SK-N-MC (cell line): ENCODE measurements around the gene MCM9.

Source experiments
- DNase-seq: peaks from one replicate; pipeline ENCODE4 v3.0.0-alpha.2; 2011; ENCODE audit warnings: low read depth, low spot score
- H3K27ac ChIP-seq: fragments of 200-600 bp; sonication (generic); 2 replicates; pipeline ENCODE4 v1.5.1; 2016; ENCODE audit warnings: mixed run types
- H3K36me3 ChIP-seq: fragments of 200-600 bp; sonication (generic); 2 replicates; pipeline ENCODE4 v1.6.1; 2017; ENCODE audit warnings: antibody characterized with exemption, low read length, mixed read lengths; ENCODE audit not compliant: insufficient read depth
- H3K4me3 ChIP-seq: fragments of 200-600 bp; sonication (generic); 2 replicates; pipeline ENCODE4 v1.5.1; 2016
- H3K9ac ChIP-seq: fragments of 200-600 bp; sonication (generic); 2 replicates; pipeline ENCODE4 v1.8.0; 2017; ENCODE audit warnings: mixed run types, mixed read lengths; ENCODE audit not compliant: insufficient read length
- H3K9me3 ChIP-seq: fragments of 200-600 bp; sonication (generic); 2 replicates; pipeline ENCODE4 v1.6.1; 2017; ENCODE audit warnings: low read depth, mild to moderate bottlenecking, antibody characterized with exemption, low read length, moderate library complexity, mixed read lengths
- EZH2 ChIP-seq: fragments of 200-600 bp; sonication (generic); IDR thresholded peaks from one replicate; pipeline ENCODE4 v1.6.1; 2017; ENCODE audit warnings: antibody characterized with exemption
- FOXP2 ChIP-seq: optimal IDR thresholded peaks from 2 replicates; pipeline ENCODE3; 2011; ENCODE audit warnings: mild to moderate bottlenecking, moderate library complexity; ENCODE audit not compliant: insufficient read depth; ENCODE audit errors: extremely low read length, control extremely low read depth
- POLR2AphosphoS5 ChIP-seq: IDR thresholded peaks from 2 replicates; pipeline ENCODE4 v1.6.1; 2012; ENCODE audit warnings: mild to moderate bottlenecking, low read depth, low read length, borderline replicate concordance

MCM9 gene

GRCh38 chr6:118918329-118918725 lies 16.6 kb downstream of the MCM9 start:
- Histone ChIP-seq H3K27ac (no peak overlapping the region), H3K9ac (no peak overlapping the region), H3K36me3 (peaks cover 85% of the 10 kb centered on the region), H3K9me3 (no peaks in the 10 kb centered on the region), H3K4me3 (no peak overlapping the region)
- DNase-seq: no peak
- no peak for TF ChIP-seq FOXP2
- no peak for TF ChIP-seq EZH2
- TF ChIP-seq POLR2AphosphoS5: no peak

GRCh38 chr6:118917546-118918328 lies 17.2 kb downstream of the MCM9 start:
- TF ChIP-seq EZH2: no peak
- no peak for TF ChIP-seq POLR2AphosphoS5
- TF ChIP-seq FOXP2: no peak
- Histone ChIP-seq H3K4me3 (no peak overlapping the region), H3K36me3 (peaks cover 85% of the 10 kb centered on the region), H3K9me3 (no peaks in the 10 kb centered on the region), H3K27ac (no peak overlapping the region), H3K9ac (no peak overlapping the region)
- DNase-seq: no peak

GRCh38 chr6:118914598-118914997 lies 20.4 kb downstream of the MCM9 start:
- Histone ChIP-seq H3K27ac (no peak overlapping the region), H3K9ac (no peak overlapping the region), H3K36me3 (peaks cover 85% of the 10 kb centered on the region), H3K4me3 (no peak overlapping the region), H3K9me3 (no peaks in the 10 kb centered on the region)
- TF ChIP-seq FOXP2 (no peak), POLR2AphosphoS5 (no peak), EZH2 (no peak)
- DNase-seq: no peak

- H3K9me3 ChIP-seq: no peaks in the 10 kb centered on the region
- H3K9ac ChIP-seq: no peak overlapping the region
- TF ChIP-seq EZH2 (no peak), POLR2AphosphoS5 (no peak), FOXP2 (no peak)
- H3K4me3 ChIP-seq: no peak overlapping the region
- no peak for DNase-seq
- no peak overlapping the region for H3K27ac ChIP-seq
- peaks cover 90% of the 10 kb centered on the region for H3K36me3 ChIP-seq
Observed at GRCh38 chr6:118913161-118913560, 21.8 kb downstream of the MCM9 start.

- Histone ChIP-seq H3K27ac (no peak overlapping the region), H3K4me3 (no peak overlapping the region), H3K9ac (no peak overlapping the region), H3K36me3 (peaks cover 91% of the 10 kb centered on the region), H3K9me3 (no peaks in the 10 kb centered on the region)
- DNase-seq: no peak
- TF ChIP-seq EZH2 (no peak), POLR2AphosphoS5 (no peak), FOXP2 (no peak)
Observed at GRCh38 chr6:118912646-118913045, 22.3 kb downstream of the MCM9 start.

GRCh38 chr6:118908441-118908840 lies 26.5 kb downstream of the MCM9 start:
- H3K36me3 ChIP-seq: peaks cover 99% of the 10 kb centered on the region
- H3K27ac ChIP-seq: 0 out of 2 replicates have a peak overlapping the region, but pooled peaks have one; percentile 27
- TF ChIP-seq FOXP2: no peak
- TF ChIP-seq EZH2: no peak
- no peaks in the 10 kb centered on the region for H3K9me3 ChIP-seq
- H3K4me3 ChIP-seq: no peak overlapping the region
- no peak for DNase-seq
- H3K9ac ChIP-seq: no peak overlapping the region

GRCh38 chr6:118905851-118906250 lies 29.1 kb downstream of the MCM9 start:
- DNase-seq: no peak
- Histone ChIP-seq H3K9ac (no peak overlapping the region), H3K4me3 (no peak overlapping the region), H3K36me3 (peaks cover 99% of the 10 kb centered on the region), H3K27ac (no peak overlapping the region), H3K9me3 (no peaks in the 10 kb centered on the region)
- TF ChIP-seq POLR2AphosphoS5 (no peak), FOXP2 (no peak), EZH2 (no peak)

- no peak for DNase-seq
- TF ChIP-seq FOXP2 (no peak), POLR2AphosphoS5 (no peak), EZH2 (no peak)
- H3K9ac ChIP-seq: no peak overlapping the region
- H3K36me3 ChIP-seq: peaks cover 99% of the 10 kb centered on the region
- H3K9me3 ChIP-seq: no peaks in the 10 kb centered on the region
- no peak overlapping the region for H3K4me3 ChIP-seq
- H3K27ac ChIP-seq: no peak overlapping the region
Observed at GRCh38 chr6:118905084-118905483, 29.9 kb downstream of the MCM9 start.

GRCh38 chr6:118903691-118904090 lies 31.3 kb downstream of the MCM9 start:
- Histone ChIP-seq H3K27ac (no peak overlapping the region), H3K4me3 (no peak overlapping the region), H3K9me3 (no peaks in the 10 kb centered on the region), H3K36me3 (peaks cover 100% of the 10 kb centered on the region), H3K9ac (no peak overlapping the region)
- TF ChIP-seq POLR2AphosphoS5 (no peak), EZH2 (no peak), FOXP2 (no peak)
- no peak for DNase-seq
